ENCODE measurements around the gene MRPL52.
"Not testable (repeated sequence)": the region's sequence is repeated elsewhere in the genome, so short reads cannot be mapped to it uniquely, and the experiment has no call there.

MRPL52 gene

GRCh38 chr14:22829661-22830442, at the start of gene MRPL52:
TSS of gene MRPL52 (plus strand) at chr14:22829887. CDS start at chr14:22829913, 26 bp downstream.
- H3K27ac ChIP-seq: peak within 1 kb of the TSS; percentile 88
- no peak for TF ChIP-seq ZFX (IDR thresholded peaks at IDR 0.05)
- no peak for TF ChIP-seq CTCF (conservative IDR thresholded peaks at IDR 0.05)

- TF ChIP-seq CTCF (conservative IDR thresholded peaks at IDR 0.05) (no peak), ZFX (IDR thresholded peaks at IDR 0.05) (no peak)
- H3K27ac ChIP-seq: no peak overlapping the region
Measured at GRCh38 chr14:22780105-22780679, 49.5 kb upstream of the MRPL52 start.

GRCh38 chr14:22780941-22781300, 48.8 kb upstream of the MRPL52 start:
- H3K27ac ChIP-seq: no peak overlapping the region

GRCh38 chr14:22781301-22781991, 48.2 kb upstream of the MRPL52 start:
- TF ChIP-seq CTCF (conservative IDR thresholded peaks at IDR 0.05): no peak
- no peak for TF ChIP-seq ZFX (IDR thresholded peaks at IDR 0.05)
- no peak overlapping the region for H3K27ac ChIP-seq

More at GRCh38 chr14:22780941-22781300, 48.8 kb upstream of the MRPL52 start:
- no peak for TF ChIP-seq CTCF (conservative IDR thresholded peaks at IDR 0.05)
- no peak for TF ChIP-seq ZFX (IDR thresholded peaks at IDR 0.05)

- TF ChIP-seq ZFX (IDR thresholded peaks at IDR 0.05) (no peak), CTCF (conservative IDR thresholded peaks at IDR 0.05) (no peak)
- H3K27ac ChIP-seq: no peak overlapping the region
Measured at GRCh38 chr14:22786685-22787084, 43.0 kb upstream of the MRPL52 start.

- H3K27ac ChIP-seq: no peak overlapping the region
- TF ChIP-seq CTCF (conservative IDR thresholded peaks at IDR 0.05): no peak
- TF ChIP-seq ZFX (IDR thresholded peaks at IDR 0.05): no peak
Measured at GRCh38 chr14:22791301-22791700, 38.4 kb upstream of the MRPL52 start.

- no peak overlapping the region for H3K27ac ChIP-seq
- TF ChIP-seq ZFX (IDR thresholded peaks at IDR 0.05) (no peak), CTCF (conservative IDR thresholded peaks at IDR 0.05) (no peak)
Measured at GRCh38 chr14:22792158-22792557, 37.5 kb upstream of the MRPL52 start.

GRCh38 chr14:22793550-22793949, 36.1 kb upstream of the MRPL52 start:
- not testable (repeated sequence) for H3K27ac ChIP-seq
